Gastrocnemius medialis (tissue), 4 donors: ENCODE data around the gene CXCR4.

Source experiments
- CTCF ChIP-seq, 5 experiments: fragments of 450-650 bp in 3 of 5; fragments of 200-600 bp in 2 of 5; sonication (generic) in 2 of 5; IDR thresholded peaks in 4 of 5; conservative IDR thresholded peaks in 1 of 5; 1 replicate in 4 of 5; 2 replicates in 1 of 5; pipeline ENCODE4 v1.5.1; 2016 to 2019; ENCODE audit warnings: antibody characterized with exemption in 5 of 5, mild to moderate bottlenecking in 3 of 5, moderate library complexity in 3 of 5
- POLR2A ChIP-seq, 2 donors: fragments of 450-650 bp; IDR thresholded peaks; one replicate each; pipeline ENCODE4 v1.6.1; 2017; ENCODE audit warnings: antibody characterized with exemption in 2 of 2, mild to moderate bottlenecking in 2 of 2, moderate library complexity in 2 of 2

DNA sequence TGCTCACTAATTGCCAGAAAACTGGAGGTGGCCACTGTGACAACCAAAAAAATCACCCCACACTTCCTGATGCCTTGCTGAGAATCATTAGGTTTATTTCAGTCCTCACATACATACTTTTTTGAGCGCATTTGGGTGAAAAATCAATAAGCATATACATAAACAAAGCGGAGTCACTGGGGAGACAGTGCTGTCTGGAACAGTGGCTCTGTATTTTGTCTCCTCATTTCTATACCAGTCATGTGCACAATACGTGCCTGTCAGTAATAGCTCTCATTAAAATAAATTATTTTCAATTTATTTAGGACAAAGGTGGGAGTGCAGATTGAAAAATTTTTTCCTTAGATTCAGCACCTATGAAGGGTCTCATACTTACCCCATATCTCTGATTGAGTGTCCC lies 48.2 kb downstream of the CXCR4 start:
- no peak for TF ChIP-seq POLR2A (IDR thresholded peaks at IDR 0.05)
- TF ChIP-seq CTCF (IDR thresholded peaks at IDR 0.05 in 4 of 5, conservative IDR thresholded peaks at IDR 0.05 in 1 of 5), result no peak
